Mucosa of descending colon (tissue), 3 donors: ENCODE measurements around the gene PMEPA1. TPM values are rescaled to one million over a fixed set of nuclear protein-coding genes. Genes with fewer than 3 reads are reported as not detected.

ENCODE experiments used
- ATAC-seq: fragments of 200-7000 bp; cut with Tn5 transposase; one replicate; pipeline ENCODE4 v1.9.1; 2020; ENCODE audit warnings: mild to moderate bottlenecking, moderate library complexity
- DNase-seq, 3 donors: peaks; one replicate each; pipeline ENCODE4 v3.0.0-alpha.2; 2020
- H3K36me3 ChIP-seq: fragments of 200-600 bp; one replicate; pipeline ENCODE4 v1.8.0; 2021; ENCODE audit warnings: low read depth, mild to moderate bottlenecking
- H3K4me1 ChIP-seq: fragments of 200-600 bp; one replicate; pipeline ENCODE4 v1.8.0; 2021; ENCODE audit warnings: low read depth, mild to moderate bottlenecking
- H3K4me3 ChIP-seq: fragments of 200-600 bp; one replicate; pipeline ENCODE4 v1.8.0; 2021; ENCODE audit warnings: mild to moderate bottlenecking
- H3K9me3 ChIP-seq: fragments of 200-600 bp; one replicate; pipeline ENCODE4 v1.8.0; 2021; ENCODE audit warnings: mild to moderate bottlenecking
- CTCF ChIP-seq: fragments of 200-600 bp; IDR thresholded peaks from one replicate; pipeline ENCODE4 v1.8.0; 2022; ENCODE audit warnings: antibody characterized with exemption, mild to moderate bottlenecking
- intact Hi-C, 2 donors: fragments of 100-400 bp; cut with DNase I in 1 of 2; cut with micrococcal nuclease in 1 of 2; formaldehyde crosslinking; loops; one replicate each; pipeline versions ENCODE4 v1.11.0 to v1.11.1; 2022; cut with DNase I, micrococcal nuclease
- total RNA-seq, 3 donors: library from RNA; stranded (reverse); fragmentation: NEBNext Ultra II Directional in 2 of 3; extraction: Animal tissue kit (Norgen Biotek cat#: 25700) in 2 of 3; gene quantifications; one replicate each; pipeline versions ENCODE4 v1.2.1 to v1.2.4, GENCODE V29; 2021 to 2023
- donor health status: DM: no; HTN: no; CAD: no; lungs with moderate emphysema.
- donor health status: DM: no; HTN: no; CAD: no.
- donor health status: DM: no; HTN: yes; CAD: no.

PMEPA1 gene
- total RNA-seq, 3 donors from 2014 or later = 18.5 to 35.5 (median 23.5) TPM

DNA sequence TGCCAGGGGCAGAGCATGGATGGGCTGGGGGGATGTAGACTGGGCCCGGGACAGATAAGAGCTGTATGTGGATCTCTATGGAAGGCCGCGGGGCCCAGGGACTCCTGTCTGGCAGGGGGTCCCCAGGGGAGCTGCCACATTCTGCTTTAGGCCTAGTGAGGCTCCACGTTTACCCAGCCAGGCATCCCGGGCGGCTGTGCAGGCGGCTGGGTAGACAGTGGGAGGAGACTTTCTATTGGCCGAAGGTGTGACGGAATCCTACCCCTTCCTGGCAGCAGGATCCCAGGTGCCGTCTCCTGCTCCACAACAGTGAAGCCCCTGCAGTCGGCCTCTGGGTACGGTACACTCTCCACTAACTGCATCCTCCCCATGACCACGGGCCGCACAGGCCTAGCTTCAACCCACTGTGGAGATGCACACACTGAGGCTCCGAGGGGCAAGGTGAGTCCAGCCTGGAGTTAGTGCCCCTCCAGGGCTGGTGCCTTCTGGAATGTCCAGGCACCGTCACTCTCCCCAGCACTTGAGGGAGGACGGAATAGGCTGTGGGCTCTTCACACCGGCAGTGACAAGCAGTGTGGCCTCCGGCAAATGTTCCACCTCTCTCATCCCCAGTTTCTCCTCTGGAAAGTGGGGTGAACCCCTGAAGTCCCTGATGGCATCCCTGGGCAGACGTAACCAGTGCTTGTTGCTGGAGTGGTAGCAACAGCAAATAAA lies 52.8 kb downstream of the PMEPA1 start:
- Histone ChIP-seq H3K4me1 (no peaks in the 10 kb centered on the region), H3K4me3 (no peak overlapping the region), H3K9me3 (no peaks in the 10 kb centered on the region), H3K36me3 (no peaks in the 10 kb centered on the region)
- DNase-seq = peak in 2 of 3 donors; percentile 1 to 38
- no peak for TF ChIP-seq CTCF
- no peak for ATAC-seq
- intact Hi-C loops = loop anchor here in 1 of 2 donors (5.0 to 10.0 kb wide), 2 partner anchors 430 to 518 kb away; no protein-coding TSS in a partner anchor

GRCh38 chr20:57656252-57656820 lies 53.5 kb downstream of the PMEPA1 start:
- ATAC-seq = no peak
- H3K4me3 ChIP-seq = no peak overlapping the region
- H3K4me1 ChIP-seq = no peaks in the 10 kb centered on the region
- H3K36me3 ChIP-seq = no peaks in the 10 kb centered on the region
- intact Hi-C loops = loop anchor here in 1 of 2 donors (5.0 to 10.0 kb wide), 2 partner anchors 431 to 518 kb away; no protein-coding TSS in a partner anchor
- DNase-seq = peak in 2 of 3 donors; percentile 1 to 31
- TF ChIP-seq CTCF = no peak
- no peaks in the 10 kb centered on the region for H3K9me3 ChIP-seq

DNA sequence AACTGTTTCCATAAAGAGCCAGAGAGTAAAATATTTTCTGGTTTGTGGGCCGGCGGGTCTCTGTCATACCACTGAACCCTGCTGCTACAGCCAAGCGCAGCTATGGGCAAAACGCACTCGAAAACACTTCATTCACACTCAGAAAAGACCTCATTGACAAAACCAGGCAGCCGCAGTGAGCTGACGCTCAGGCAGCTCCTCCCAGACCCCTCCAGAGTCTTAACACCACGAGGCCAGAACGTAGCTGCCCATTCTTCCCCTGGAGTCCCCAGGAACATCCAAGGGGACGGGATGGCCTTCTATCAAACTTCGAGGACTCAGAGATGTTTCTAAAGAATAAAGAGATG lies 54.0 kb downstream of the PMEPA1 start:
- ATAC-seq = no peak
- DNase-seq = peak in 2 of 3 donors; percentile 1 to 7
- Histone ChIP-seq H3K4me1 (no peaks in the 10 kb centered on the region), H3K9me3 (no peaks in the 10 kb centered on the region), H3K36me3 (no peaks in the 10 kb centered on the region), H3K4me3 (no peak overlapping the region)
- intact Hi-C loops = loop anchor here (2.0 to 10.0 kb wide), 3 partner anchors 432 to 523 kb away; no protein-coding TSS in a partner anchor
- no peak for TF ChIP-seq CTCF

DNA sequence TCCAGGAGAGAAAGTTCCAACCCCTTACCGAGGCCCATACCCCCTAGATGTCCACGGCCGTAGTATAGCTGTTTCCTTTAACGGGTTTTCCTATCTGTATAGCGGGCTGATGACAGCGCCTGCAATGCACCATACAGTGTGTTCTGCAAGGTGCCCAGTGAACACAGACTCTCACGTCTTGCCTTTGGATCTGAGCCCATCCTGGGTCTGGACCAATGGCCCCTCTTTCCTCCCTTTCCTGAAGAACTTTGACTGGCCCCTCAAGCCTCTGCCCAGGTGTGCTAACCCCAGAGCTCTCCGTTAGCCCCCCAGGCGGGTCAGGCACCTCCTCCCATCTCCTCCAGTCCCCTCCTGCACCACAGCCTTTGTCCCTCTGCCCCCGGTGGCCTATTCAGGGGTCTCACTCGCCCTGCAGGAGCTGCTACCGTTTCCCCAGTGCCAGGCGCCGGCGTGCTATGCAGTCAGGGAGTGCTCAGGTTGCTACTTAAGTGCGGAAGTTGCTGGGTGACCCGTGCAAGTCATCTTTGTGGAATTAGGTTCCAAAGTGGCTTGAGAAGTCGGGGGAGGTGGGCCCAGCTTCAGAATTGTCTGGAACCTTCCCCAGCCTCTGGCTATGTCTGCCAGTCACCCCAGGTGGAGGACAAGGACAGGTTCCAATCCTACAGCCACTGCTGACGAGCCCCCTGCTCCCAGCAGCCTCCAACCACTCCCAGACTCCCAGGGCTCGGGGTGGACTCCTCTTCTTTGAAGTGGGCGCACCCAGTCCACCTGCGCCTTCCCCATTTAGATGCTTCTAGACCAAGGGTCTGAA lies 54.6 kb downstream of the PMEPA1 start:
- ATAC-seq (no peak), DNase-seq (no peak)
- TF ChIP-seq CTCF = no peak
- intact Hi-C loops = loop anchor here (2.0 to 10.0 kb wide), 4 partner anchors 372 to 524 kb away; no protein-coding TSS in a partner anchor
- no peak overlapping the region for H3K4me3 ChIP-seq
- H3K4me1 ChIP-seq = no peaks in the 10 kb centered on the region
- H3K9me3 ChIP-seq = no peaks in the 10 kb centered on the region
- H3K36me3 ChIP-seq = no peaks in the 10 kb centered on the region

GRCh38 chr20:57654363-57654997 lies 55.3 kb downstream of the PMEPA1 start:
- peak; percentile 86 for TF ChIP-seq CTCF
- DNase-seq (peak in 2 of 3 donors; percentile 65 to 75), ATAC-seq (peak; percentile 76)
- H3K9me3 ChIP-seq = no peaks in the 10 kb centered on the region
- no peaks in the 10 kb centered on the region for H3K4me1 ChIP-seq
- intact Hi-C loops = loop anchor here (2.0 to 10.0 kb wide), 4 partner anchors 373 to 524 kb away; no protein-coding TSS in a partner anchor
- H3K36me3 ChIP-seq = no peaks in the 10 kb centered on the region
- H3K4me3 ChIP-seq = no peak overlapping the region
